SK-N-SH (cell line): Measurements from ENCODE around the gene EXOC2.

Source experiments
- CTCF ChIP-seq: fragments of 200-600 bp; sonication (generic); IDR thresholded peaks from 2 replicates; pipeline ENCODE4 v1.6.1; 2017; ENCODE audit warnings: antibody characterized with exemption, mild to moderate bottlenecking, moderate library complexity
- ELF1 ChIP-seq: IDR thresholded peaks from 2 replicates; pipeline ENCODE4 v1.4.0; 2012
- GABPA ChIP-seq: IDR thresholded peaks from 2 replicates; pipeline ENCODE4 v1.4.0; 2012; ENCODE audit warnings: low read depth, mild to moderate bottlenecking
- MEF2A ChIP-seq: IDR thresholded peaks from 2 replicates; pipeline ENCODE4 v1.4.0; 2012; ENCODE audit warnings: low read depth, borderline replicate concordance
- RAD21 ChIP-seq: IDR thresholded peaks from 2 replicates; pipeline ENCODE4 v1.6.1; 2012; ENCODE audit warnings: mild to moderate bottlenecking, low read length
- SMC3 ChIP-seq: IDR thresholded peaks from 2 replicates; pipeline ENCODE4 v1.6.1; 2012; ENCODE audit warnings: low read depth, low read length, improper control_type of control experiment

GRCh38 chr6:467671-468082, 225.3 kb downstream of the EXOC2 start:
- TF ChIP-seq MEF2A (no peak), ELF1 (no peak), SMC3 (no peak), CTCF (no peak), RAD21 (no peak), GABPA (no peak)
